Amniotic epithelial cell (primary cell): ENCODE measurements around the gene LRCOL1.
A peak's percentile ranks its signal among the peaks of the same experiment; 100 is the strongest.
"Not testable (repeated sequence)": the region's sequence is repeated elsewhere in the genome, so short reads cannot be mapped to it uniquely, and the experiment has no call there.

ENCODE experiments used
- DNase-seq: peaks from one replicate; pipeline ENCODE4 v3.0.0-alpha.2; 2010; ENCODE audit warnings: low read depth

The LRCOL1 gene

GRCh38 chr12:132600048-132601032, 10.0 kb downstream of the LRCOL1 start:
- peak; percentile 51 for DNase-seq

- not testable (repeated sequence) for DNase-seq
Measured at GRCh38 chr12:132599502-132599901, 10.9 kb downstream of the LRCOL1 start.

GRCh38 chr12:132597333-132598316, 12.8 kb downstream of the LRCOL1 start:
- DNase-seq: peak; percentile 29

GRCh38 chr12:132596016-132596415, 14.4 kb downstream of the LRCOL1 start:
- DNase-seq: peak; percentile 41

- DNase-seq: no peak
Measured at GRCh38 chr12:132595183-132595582, 15.2 kb downstream of the LRCOL1 start.

- DNase-seq: peak; percentile 91
Measured at GRCh38 chr12:132593938-132594358, 16.4 kb downstream of the LRCOL1 start.

- DNase-seq: no peak
Measured at GRCh38 chr12:132593521-132593920, 16.9 kb downstream of the LRCOL1 start.

GRCh38 chr12:132593071-132593470, 17.3 kb downstream of the LRCOL1 start:
- DNase-seq: no peak

- no peak for DNase-seq
Measured at GRCh38 chr12:132592282-132592970, 18.0 kb downstream of the LRCOL1 start.

- no peak for DNase-seq
Measured at GRCh38 chr12:132591107-132591935, 19.1 kb downstream of the LRCOL1 start.

GRCh38 chr12:132588821-132589669, 21.3 kb downstream of the LRCOL1 start:
- no peak for DNase-seq

- no peak for DNase-seq
Measured at GRCh38 chr12:132588319-132588718, 22.1 kb downstream of the LRCOL1 start.

GRCh38 chr12:132587781-132588180, 22.6 kb downstream of the LRCOL1 start:
- DNase-seq: no peak

GRCh38 chr12:132586929-132587328, 23.5 kb downstream of the LRCOL1 start:
- DNase-seq: no peak

- no peak for DNase-seq
Measured at GRCh38 chr12:132585177-132585576, 25.2 kb downstream of the LRCOL1 start.

GRCh38 chr12:132584429-132584828, 26.0 kb downstream of the LRCOL1 start:
- no peak for DNase-seq

- DNase-seq: no peak
Measured at GRCh38 chr12:132583736-132584135, 26.6 kb downstream of the LRCOL1 start.

- no peak for DNase-seq
Measured at GRCh38 chr12:132583411-132583710, 27.0 kb downstream of the LRCOL1 start.

GRCh38 chr12:132582582-132583410, 27.6 kb downstream of the LRCOL1 start:
- no peak for DNase-seq
